HL-60/S4 (cell line): ENCODE measurements around the gene ETFA.

Experiments used
- in situ Hi-C: fragments of 300-500 bp; cut with MboI; formaldehyde crosslinking; loops from 2 replicates; pipeline ENCODE4 v1.14.3; 2022; ENCODE audit warnings: low sequenced_read_pairs

Gene ETFA

DNA sequence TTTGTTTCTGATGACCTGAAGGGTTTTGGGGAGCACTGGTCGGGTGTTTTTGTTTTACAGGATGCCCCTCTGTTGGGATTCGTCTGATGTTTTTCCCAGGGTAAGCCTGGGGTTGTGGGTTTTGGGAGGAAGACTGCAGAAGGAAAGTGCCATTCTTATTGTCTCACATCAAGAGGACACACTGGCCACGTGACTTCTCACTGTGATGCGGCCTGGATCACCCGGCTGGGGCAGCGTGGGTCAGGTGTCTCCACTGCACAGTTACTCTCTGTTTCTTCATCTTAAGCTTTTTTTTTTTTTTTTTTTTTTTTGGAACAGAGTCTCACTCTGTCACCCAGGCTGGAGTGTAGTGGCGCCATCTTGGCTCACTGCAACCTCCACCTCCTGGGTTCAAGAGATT is 130.9 kb downstream of the ETFA start:
- in situ Hi-C loops, result no loop called here

- in situ Hi-C loops, result no loop called here
Measured at GRCh38 chr15:76179023-76179422, 132.2 kb downstream of the ETFA start.

- in situ Hi-C loops, result no loop called here
Measured at GRCh38 chr15:76178296-76179000, 132.8 kb downstream of the ETFA start.

- in situ Hi-C loops, result no loop called here
Measured at GRCh38 chr15:76177491-76178040, 133.7 kb downstream of the ETFA start.

DNA sequence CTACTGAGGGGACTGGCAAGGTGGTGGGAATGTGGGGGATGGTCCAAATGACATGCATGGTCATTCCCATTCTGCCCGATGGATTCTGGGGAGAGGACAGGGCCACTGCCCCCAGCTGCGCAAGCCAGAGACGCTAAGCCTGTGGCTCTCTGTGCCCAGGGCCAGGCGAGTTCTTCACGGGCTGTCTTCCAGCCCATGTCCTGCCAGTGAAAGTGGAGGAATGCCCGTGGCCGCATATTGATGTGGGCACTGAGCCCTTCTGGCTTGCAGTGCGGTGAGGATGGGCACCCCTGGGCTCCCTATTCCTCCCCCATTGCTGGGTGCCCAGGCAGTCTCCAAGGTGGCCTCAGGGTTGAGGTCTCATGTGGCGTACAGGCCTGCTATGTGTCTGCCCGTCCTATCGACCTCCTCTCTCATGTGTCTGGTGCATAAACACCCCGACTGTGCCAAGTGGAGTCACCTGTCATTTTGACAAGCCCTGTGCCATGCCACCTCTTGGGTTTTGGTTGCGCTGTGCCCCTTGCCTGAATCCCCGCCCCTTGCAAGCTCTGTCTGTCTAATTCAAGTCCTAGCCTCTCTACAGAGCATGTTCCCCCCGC is 134.7 kb downstream of the ETFA start:
- in situ Hi-C loops, result no loop called here

GRCh38 chr15:76176059-76176458 is 135.2 kb downstream of the ETFA start:
- in situ Hi-C loops, result no loop called here

GRCh38 chr15:76175442-76175841 is 135.8 kb downstream of the ETFA start:
- in situ Hi-C loops, result no loop called here

- in situ Hi-C loops, result no loop called here
Measured at GRCh38 chr15:76174654-76175053, 136.6 kb downstream of the ETFA start.

DNA sequence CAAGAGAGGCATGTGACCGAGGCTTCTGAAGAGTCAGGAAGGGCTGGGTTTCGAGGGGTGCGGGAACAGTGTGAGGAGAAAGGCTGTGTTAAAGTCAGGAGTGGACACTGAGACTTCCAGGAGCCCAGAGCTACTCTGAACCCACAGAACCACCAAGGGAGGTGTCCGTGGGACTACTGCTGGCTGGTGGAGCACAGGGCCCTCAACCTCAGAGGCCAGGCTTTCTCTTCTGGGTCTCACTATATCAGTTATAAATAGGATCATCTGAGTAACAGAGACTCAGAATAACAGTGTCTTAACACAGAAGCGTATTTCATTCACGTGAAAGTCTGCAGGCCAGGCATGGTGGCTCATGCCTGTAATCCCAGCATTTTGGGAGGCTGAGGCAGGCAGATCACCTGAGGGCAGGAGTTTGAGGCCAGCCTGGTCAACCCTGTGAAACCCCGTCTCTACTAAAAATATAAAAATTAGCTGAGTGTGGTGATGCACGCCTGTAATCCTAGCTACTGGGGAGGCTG is 137.9 kb downstream of the ETFA start:
- in situ Hi-C loops, result no loop called here

- in situ Hi-C loops, result no loop called here
Measured at GRCh38 chr15:76172782-76173181, 138.5 kb downstream of the ETFA start.

- in situ Hi-C loops, result no loop called here
Measured at GRCh38 chr15:76169911-76170800, 141.1 kb downstream of the ETFA start.

DNA sequence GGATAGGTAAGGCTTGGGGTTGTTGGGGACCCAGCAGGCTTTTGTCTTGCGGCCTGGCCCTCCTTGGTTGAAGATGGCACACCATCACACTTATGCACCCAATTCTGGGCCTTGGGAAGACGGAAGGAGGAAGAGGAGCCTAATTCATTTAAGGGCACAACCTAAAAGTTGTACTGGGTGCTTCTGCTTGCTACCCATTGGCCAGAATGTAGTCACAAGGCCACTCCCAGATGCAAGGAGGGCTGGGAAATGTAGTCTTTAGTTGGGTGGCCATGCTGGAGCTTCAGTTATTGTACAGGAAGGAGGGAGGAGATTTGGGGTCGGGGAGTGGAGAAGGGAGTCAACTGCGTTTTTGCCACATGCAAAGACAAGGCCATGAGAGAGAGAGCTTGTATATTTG is 142.3 kb downstream of the ETFA start:
- in situ Hi-C loops, result no loop called here

DNA sequence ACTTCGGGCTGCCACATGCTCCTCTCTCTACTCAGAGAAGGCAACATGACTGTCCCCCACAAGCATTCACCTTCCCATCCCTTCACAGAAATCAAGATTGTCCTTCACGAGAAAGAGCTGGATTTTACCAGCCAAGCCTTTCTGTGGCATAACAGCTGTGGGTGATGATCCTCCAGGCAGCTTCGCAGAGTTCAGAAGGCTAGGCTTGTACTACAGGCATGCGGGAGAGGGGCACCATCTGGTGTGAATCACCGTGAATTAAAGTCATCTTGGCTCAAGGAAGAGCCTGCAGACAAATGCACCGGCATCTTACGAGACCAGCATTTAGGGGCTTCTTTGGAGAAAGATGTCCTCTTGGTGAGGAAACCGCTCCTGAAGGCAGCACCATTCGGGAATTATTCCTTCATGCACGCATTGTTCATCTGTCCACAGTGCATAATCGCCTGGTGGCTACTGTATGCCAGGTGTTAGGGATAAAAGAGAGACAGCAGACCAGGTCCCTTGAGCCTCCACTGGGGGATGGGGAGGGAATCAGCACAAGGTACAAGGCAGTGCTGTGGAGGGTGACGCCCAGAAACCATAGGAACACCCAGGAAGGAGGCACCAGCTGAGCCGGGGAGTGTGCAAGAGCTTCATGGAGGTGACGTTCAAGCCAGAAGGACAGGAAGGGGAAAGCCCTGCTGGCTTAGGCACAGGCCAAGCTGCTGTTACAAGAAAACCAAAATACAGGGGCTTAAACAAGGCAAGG is 142.9 kb downstream of the ETFA start:
- in situ Hi-C loops, result no loop called here

GRCh38 chr15:76165951-76166350 is 145.3 kb downstream of the ETFA start:
- in situ Hi-C loops, result no loop called here
